NCI-H748 treated with DMSO at 0.1 percent for 48 hours (cell line): ENCODE data around the gene RAPGEF1.

Experiments used
- DNase-seq: peaks from one replicate; lab custom pipeline; 2025; lab: John Stamatoyannopoulos, UW

The RAPGEF1 gene

DNA sequence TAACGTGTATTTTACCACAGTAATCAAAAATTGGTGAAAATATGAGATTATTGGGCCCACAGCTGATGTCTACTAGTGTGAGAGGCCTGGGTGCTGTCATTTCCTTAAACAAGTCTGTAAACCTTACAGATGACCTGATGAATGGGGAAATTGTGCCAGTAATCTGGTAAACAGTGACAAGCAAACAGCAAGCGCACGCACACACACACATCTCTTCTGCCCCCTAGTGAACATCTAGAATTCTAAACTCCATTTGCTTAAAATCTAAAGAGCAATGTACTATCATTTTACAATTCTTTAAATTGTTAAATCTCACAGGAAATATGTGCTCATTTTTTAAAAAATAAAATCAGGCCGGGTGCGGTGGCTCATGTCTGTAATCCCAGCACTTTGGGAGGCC, 7.5 kb upstream of the RAPGEF1 start:
- peak; percentile 9 for DNase-seq

DNA sequence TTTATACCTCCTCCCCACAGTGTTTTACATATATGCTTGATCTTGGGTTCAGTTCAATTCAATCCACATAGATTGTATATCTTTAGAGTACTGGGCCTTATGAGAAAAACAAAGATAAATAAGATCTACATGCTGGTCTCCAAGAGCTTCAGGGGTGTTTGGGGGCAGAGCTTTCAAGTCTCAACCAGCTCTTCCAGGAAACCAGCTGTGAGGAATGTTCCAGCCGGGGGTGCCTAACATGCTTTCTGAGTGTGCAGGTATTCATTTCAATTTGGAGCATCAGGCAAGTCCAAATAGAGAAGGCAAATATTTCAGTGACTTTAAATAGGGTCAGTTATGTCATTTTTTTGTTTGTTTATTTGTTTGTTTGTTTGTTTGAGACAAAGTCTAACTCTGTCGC, 5.7 kb upstream of the RAPGEF1 start:
- no peak for DNase-seq

DNA sequence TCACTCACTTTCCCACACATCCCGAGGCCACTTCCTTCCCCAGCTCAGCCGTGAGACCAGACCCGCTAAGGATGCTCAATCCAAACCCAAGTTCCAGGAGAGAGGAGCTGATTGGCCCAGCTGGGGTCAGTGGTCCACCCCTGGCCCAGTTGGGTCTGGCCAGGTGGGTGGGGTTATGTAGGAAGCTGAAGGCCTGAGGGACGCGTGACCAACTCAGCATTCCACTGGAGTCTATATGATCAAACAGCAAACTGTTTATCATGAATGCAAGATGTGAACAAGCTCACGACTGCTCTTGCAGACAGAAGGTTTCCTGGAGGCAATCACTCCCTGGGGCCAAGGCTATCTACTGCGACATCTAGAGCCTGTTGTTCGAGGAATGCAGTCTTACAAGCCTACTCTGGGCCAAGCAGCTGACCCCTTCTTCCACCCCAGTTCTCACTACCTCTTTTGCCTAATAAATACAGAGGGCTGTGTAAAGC, 4.9 kb upstream of the RAPGEF1 start:
- no peak for DNase-seq

DNA sequence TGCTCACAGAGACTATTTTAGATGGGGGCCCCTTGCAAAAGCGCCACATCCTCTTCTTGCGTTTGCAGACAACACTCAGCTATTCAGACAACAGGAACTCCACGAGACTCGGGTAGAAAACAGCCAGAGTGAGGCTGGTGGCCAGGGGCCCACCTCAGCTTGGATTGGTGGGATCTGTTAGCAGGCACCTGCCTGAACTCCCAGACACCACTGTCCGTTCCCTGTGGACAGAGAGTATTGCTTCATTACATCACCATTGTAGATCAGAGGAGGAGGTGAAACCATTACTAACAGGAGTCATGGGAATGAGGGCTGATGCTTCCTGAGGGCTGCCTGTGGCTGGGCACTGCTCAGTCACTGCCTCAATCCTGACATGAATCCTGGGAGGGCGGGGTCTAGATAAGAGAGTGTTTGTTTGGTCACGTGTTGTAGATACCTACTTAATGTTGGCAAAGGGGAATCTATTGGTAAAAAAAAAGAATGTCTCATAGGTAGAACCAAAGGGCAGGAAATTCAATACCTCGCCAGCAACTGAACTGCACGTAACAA, 4.4 kb upstream of the RAPGEF1 start:
- DNase-seq = no peak

DNA sequence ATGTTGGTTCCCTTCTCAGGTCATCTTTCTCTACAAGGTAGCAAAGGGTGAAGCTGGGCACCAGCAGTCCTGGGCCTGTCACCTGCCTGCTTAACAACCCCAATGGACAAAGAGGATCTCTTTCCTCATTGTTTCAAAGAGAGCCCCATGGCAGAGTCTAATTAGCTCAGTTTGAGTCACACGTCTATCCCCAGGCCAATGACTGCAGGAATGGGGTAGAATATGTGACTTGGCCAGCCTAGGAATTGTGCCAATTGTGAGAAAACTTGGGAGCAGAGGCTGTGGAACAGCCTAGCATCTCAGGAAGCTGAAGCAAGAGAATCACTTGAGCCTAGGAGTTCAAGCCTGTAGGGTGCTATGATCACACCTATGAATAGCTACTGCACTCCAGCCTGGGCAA, 3.6 kb upstream of the RAPGEF1 start:
- no peak for DNase-seq

DNA sequence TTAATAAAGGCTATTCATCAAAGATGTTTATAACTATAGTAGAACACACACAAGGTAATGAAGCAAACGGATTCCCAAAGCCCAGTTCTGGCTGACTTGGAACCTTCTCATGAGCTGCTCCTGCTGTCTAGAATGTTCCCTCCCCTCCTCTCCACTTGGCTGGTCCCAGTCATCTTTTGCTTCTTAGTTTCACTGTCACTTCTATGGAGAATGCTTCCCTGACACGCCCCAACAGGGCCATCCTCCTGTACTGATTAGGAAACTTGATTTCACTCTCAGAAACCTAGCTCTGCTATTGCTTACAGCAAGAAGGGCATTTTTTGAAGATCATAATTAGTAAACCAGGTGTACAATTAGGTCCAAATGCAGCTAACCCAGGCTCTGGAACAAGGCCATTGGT, 3.2 kb upstream of the RAPGEF1 start:
- DNase-seq = no peak

DNA sequence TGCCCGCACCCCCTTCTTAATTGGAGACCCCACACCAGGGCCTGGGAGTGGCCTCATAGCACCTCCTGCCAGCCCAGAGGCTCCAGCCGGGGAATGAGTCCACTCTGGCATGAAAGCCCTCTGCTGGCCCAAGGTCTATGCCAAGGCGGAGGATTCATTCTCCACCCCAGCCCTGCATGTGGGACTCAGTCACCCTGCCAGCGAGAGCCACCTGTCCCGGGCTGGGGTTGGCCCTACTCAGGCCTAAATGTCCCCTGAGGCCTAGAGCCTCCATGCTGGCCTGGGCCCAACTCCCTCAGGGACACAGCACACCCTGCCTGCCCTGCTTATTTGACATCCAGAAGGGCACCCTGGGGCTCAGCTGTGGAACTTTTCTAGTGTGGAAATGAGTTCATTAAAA, 1.0 kb upstream of the RAPGEF1 start:
- no peak for DNase-seq

DNA sequence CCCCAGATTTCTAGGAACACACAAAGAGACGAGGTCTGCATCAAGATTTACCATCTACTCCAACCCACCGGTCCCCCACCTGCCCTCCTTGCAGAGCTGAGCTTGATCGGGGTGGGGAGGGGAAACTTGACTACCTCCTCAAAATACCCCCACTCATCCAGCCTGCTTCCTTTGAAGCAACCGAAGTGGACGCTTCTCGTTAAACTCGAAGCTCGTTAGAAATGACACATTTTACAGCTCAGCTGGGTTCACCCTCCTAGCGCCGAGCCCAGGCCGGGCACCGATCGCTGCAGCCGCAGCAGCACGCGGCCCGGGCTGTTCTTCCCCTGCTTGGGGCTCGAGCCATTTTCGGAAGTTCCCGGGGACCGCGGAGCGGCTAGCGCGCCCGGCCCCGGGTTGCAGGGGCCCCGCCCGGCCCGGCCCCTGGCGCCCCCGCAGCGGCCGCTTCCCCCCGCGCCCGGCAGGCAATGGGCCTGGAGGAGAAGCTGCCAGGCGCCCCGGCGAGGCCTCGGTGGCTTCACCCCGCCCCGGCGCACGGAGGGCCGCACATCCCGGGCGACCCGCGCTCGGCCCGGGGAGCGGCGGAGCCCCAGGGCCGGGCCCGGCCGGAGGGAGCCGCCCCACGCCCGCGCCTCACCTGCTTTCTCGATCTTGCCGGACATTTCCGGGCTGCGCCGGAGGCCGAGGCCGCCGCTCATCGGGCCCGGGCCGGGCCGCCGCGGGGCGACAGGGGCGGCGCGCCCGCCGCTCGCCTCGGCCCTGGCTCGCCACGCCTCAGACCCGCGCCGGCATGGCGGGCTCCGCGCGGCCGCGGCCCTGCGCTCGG, 530 bp downstream of the RAPGEF1 start:
- no peak for DNase-seq

DNA sequence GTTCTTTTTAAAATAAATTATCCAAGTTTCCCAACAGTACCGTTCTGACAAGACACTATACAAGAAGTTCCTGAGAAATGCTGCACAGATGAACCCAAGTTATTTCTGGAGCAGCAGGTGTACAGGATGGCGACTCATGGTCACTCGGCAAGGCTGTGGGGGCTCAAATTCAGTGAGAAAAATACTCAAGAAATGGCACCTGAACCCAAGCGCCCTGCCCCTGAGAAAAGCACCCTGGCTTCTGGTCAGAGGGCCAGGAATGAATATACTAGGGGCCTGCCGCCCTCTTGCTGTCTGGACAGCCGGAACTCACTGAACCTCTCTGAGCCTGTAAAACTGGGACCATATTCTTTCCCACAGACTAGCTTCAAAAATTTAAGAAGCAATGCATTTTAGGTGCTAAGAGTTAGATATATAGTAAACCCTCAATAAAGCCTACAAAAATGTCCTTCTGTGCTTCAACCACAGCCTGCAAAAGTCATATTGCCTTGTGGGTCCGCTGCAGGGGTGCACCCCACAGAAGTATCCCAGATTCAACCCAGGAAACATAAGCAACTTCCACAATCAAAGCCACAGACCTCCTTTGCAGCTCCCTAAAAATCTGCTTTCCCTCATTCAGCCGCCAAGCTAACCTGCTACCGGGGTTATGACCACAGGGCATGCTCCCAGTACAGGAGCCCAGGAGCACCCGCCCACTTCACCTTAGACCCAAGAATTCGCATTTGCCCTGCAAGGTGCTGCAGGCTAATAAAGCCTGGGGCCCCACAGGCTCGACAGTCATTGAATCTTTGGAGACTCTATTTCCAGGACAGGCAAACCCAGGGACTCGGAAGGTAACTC, 1.4 kb downstream of the RAPGEF1 start:
- DNase-seq = no peak

DNA sequence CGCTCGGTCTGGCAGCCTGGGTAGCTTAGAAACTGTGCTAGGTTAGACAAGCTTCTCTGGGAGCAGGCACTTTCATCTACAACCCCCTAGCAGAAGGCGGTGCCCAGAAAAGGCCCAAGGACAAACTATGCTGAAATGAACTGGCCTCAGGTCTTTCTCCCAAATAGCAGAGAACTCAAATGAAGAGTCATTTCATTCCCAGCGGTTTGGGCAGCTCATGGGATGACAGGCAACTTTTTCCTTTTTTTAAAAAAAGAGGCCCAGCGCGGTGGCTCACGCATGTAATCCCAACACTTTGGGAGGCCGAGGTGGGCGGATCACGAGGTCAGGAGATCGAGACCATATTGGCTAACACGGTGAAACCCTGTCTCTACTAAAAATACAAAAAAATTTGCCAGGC, 2.5 kb downstream of the RAPGEF1 start:
- no peak for DNase-seq

DNA sequence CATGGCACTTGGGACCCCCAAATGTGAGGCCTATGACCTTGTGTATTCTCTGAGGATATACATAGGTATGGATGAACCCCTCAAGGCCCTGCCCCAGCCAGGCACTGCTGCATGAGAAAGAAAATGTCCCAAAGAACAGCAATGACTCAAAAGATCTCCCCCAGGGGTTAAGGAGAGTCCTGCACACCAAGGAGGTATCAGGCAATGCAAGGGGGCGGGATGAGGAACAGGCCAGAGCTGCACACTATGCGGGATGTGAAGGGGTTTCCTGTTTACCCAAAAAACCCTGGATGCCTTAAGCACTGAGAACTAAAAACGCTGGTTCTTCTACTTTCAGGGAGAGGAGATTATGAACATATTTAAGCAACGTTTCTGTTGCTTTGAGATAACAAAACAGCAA, 3.4 kb downstream of the RAPGEF1 start:
- DNase-seq = no peak

DNA sequence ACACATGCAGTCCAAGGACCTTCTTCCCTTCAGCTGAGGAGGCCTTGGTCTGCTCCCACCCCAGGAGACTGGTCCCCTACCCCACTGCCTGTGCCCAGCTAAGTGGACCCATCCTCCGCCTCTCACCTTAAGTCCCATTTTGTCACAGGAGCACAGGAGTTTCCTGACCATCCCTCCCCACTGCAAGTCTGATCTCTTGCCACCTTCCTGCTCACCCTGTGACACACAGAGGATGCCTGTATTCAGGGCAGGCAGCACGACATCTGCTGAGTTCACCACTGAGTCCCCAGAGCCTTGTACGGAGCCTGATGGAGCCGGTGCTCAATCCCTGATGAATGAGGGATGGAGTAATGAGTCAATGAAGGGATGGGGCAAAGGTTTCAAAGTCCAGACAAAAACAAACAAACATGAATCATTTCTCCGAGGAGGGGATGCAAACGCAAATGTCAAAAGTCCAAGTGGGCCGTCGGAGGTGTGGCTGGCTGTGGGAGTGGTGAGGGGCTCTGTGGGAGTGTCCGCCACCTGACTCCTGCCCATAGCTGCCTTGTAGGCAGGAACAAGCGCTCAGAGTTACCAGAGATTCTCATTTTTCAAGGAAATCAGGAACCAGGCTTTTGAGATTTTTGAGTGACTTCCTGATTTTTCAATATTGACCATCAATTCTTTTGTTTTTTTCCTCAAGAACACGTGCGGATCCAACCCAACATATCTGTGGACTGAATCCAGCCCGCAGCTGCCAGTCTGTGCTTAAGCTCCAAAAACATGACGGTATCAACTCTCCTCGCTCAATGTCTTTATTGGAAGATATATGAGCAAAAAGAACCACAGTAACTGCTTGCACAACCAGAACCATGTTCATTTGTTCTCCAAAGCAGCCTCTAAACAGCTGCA, 4.4 kb downstream of the RAPGEF1 start:
- no peak for DNase-seq

DNA sequence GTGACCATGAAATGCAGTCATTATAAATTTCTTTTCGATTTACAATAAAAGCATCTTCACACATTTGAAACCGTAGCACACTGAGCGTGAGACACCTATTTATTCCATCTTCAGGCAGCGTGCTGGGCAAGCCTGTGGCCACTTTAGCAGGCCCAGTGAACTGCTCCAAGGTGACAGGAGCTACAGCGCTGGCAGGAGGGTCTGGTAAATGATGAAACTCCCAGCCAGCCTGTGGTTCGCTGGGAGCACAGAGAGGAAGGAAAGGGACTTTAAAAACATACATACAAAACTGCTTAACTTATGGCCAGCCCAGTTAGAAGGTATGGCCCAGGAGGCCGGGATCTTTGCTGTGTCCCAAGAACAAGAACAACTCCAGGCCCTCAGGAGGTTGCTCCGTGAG, 5.1 kb downstream of the RAPGEF1 start:
- DNase-seq = no peak

DNA sequence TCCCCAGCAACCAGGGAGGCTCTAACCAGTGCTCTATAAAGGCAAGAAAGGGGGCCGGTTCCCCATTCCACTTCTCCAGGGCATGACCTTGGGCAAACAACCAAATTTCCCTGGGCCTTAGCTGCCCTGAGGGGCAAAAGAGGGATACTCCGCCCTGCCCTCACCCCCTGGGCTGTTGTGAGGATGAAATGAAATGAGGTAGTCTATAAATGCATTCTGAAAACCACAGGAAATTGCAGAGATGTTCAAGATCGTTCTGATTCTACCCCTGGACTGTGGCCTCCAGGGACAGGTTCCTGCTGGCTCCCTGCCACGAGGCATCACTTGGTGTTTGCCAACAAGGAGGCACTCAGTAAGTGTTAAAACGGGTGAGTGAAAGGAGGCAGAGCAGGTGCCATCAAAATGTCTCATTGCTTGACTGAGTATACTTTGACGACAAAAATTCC, 5.7 kb downstream of the RAPGEF1 start:
- DNase-seq = no peak

DNA sequence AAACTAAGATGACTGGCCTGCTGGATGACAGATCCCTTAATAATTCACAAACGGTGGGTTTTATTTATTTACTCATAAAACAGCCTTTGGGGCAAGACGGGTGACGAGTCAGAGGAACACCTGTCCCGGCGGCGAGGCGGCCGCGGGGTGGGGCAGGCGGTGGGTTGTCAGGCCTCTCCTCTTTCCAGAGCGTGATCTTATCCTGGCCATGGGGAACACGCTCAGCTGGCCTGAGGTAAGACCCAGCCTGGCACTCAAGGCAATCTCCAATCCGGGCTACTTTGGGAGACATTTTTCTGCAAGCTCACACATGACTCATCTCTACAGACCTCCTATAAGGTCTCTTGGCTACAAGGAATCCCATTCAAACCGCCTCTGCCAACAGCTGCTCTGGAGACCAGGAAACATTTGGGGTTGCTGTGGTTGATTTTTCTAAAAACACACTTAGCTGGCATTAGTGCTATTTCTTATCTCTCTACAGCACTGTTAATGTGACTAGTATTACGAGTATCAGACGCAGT, 6.3 kb downstream of the RAPGEF1 start:
- no peak for DNase-seq

DNA sequence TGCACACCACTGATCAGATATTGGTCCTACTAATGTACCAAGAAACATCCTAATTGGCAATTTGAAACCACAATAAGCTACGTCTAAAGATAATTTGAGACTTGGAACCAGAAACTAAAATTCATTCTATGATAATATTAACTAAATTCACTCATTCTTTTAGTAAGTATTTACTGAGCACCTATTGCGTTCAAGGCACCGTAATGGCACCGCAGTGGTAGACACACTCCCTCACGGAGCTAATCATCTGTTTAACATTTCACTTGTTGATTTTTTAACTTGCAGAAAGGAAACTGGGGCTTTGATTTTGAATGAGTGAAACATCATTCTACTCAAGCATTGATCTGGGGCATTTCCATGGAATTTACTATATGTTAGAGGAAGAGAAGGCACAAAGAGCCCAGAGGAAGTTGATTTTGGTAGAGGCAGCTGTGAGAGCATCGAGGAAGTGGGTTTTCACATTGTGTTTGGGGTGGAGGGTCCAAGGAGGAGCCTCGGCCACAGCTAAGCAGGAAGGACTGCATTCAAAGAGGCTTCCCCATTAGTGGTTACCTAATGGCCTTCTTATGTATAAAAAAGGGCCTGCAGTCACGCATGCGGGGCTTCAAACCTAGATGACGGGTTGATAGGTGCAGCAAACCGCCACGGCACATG, 7.1 kb downstream of the RAPGEF1 start:
- DNase-seq = no peak

DNA sequence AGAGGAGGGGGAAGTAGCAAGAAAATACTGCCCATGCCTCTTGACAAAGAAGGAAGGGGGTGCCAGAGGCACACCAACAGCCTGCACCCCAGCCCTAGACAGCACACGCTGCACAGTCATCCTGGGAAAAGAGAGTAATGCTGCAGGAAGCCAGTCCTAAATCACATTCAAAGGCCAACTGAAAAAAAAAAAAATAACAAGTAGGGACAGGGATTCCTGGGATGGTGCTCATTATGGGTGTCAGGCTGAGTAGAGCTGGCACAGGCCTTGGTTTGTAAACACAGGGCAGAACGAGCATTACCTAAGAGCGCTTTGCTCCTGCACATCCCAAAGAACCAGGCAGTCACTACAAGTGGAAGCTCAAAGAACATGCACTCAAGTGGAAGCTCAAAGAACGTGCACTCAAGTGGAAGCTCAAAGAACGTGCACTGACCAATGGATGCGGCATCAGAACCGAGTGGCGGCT, 7.8 kb downstream of the RAPGEF1 start:
- no peak for DNase-seq

DNA sequence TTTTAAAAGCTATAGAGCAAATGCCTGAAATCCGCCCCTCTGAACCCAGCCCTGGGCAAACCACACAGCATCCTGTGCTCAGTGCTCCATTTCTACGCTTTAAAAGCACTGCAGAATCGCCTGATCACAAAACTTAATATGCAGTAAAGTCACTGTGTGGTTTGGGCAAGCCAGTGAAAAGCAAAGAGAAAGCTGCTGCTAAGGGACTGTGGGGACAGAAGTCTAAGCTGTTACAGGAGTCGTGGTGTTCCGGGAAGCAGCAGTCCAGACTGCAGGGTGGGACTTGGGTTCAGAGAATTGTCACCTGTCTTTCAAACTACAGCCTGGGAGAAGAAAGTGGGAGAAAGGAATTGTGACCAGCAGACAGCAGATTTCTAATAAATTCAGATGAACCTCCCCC, 8.2 kb downstream of the RAPGEF1 start:
- DNase-seq = no peak

DNA sequence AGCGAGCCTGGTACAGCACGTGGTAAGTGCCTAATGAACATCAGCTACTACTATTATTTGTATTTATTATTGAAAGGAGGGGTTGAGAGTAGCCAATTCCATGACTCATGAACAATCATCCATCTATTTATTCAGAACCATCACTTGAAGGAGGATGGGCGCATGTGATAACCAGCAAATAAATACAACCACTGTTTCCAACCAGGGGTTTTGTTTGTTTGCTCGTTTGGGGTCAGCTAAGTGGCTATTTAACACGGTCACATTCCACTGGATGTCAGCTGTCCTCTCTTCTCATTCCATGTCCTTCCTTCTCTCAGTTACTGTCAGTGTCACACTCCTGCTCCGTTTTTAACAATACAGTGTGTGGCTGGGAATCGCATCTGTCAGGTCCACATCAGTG, 8.6 kb downstream of the RAPGEF1 start:
- peak; percentile 9 for DNase-seq

DNA sequence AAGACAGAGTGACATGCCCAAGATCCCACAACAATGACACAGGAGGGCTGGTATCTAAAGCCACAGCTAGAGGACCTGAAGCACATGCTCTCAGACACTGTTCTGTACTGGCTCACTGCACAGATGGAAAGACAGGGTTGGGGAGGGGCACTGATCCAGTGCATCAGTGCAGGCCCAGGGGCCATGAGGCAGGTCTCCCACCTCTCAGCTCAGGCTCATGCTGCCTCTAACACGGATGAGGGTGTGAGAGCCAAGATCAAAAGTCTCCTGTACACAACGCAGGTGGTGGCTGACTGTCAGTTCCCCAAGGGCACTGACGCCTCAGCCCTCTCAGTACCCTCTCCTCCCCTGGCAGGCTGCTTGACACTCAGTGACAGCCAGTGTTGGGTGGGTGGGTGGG, 10.9 kb downstream of the RAPGEF1 start:
- no peak for DNase-seq

DNA sequence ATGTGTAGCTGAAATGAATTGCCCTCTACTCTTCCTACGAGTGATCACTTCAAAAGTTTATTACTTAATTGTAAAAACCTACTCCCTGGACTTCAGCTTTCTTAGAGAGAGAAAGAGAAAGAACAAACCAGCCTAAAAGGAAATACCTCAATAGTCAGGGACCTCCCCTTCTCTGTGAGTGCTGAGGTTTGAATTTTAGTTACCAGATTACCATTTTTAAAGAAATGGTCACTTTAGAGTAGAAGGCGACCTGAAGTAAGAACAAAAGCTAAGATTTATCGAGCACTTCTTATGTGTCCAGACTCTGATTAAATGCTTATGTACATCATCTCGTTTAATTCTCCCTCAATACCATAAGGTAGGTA, 11.3 kb downstream of the RAPGEF1 start:
- DNase-seq = no peak
